ENCODE data around the gene VMP1.

VMP1 gene

GRCh38 chr17:59874376-59874775 is 166.9 kb downstream of the VMP1 start:
- DNase-seq, result no peak

GRCh38 chr17:59876107-59876506 is 168.7 kb downstream of the VMP1 start:
- DNase-seq, result no peak

- no peak for DNase-seq
Measured at GRCh38 chr17:59877965-59878364, 170.5 kb downstream of the VMP1 start.

GRCh38 chr17:59878624-59879023 is 171.2 kb downstream of the VMP1 start:
- no peak for DNase-seq

- no peak for DNase-seq
Measured at GRCh38 chr17:59884861-59885260, 177.4 kb downstream of the VMP1 start.

GRCh38 chr17:59888145-59888750 is 180.8 kb downstream of the VMP1 start:
- no peak for DNase-seq

- DNase-seq, result no peak
Measured at GRCh38 chr17:59890720-59891119, 183.3 kb downstream of the VMP1 start.
